NB4 (cell line): ENCODE data around the gene PAX5.

ENCODE experiments used
- POLR2A ChIP-seq: IDR thresholded peaks from 2 replicates; pipeline ENCODE4 v1.6.1; 2011; ENCODE audit warnings: mild to moderate bottlenecking; ENCODE audit not compliant: insufficient read length; ENCODE audit errors: extremely low read depth
- TF ChIP-seq, protein P1 (sequence below): IDR thresholded peaks from one replicate; pipeline ENCODE4 v1.5.1; 2012; ENCODE audit warnings: low read depth, low read length

DNA sequence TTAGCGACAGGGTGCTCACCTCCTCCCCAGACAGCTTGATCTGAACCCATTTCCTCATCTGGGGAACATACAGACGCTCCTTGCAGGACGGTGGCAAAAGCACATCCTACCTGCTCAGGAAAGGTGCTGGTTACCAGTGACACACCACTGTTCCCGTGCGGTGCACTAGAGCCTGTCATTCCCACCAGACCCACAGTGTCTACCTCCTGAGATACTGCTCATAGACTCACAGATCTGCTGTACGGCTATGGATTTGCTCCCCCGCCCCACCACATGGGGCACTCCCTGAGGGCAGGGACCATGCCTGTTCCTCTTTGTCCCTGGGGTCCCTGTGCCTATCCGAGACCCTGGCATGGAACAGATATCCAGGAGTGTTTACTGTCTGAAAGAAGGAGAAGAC is 208.9 kb downstream of the PAX5 start:
- TF ChIP-seq, protein P1, sequence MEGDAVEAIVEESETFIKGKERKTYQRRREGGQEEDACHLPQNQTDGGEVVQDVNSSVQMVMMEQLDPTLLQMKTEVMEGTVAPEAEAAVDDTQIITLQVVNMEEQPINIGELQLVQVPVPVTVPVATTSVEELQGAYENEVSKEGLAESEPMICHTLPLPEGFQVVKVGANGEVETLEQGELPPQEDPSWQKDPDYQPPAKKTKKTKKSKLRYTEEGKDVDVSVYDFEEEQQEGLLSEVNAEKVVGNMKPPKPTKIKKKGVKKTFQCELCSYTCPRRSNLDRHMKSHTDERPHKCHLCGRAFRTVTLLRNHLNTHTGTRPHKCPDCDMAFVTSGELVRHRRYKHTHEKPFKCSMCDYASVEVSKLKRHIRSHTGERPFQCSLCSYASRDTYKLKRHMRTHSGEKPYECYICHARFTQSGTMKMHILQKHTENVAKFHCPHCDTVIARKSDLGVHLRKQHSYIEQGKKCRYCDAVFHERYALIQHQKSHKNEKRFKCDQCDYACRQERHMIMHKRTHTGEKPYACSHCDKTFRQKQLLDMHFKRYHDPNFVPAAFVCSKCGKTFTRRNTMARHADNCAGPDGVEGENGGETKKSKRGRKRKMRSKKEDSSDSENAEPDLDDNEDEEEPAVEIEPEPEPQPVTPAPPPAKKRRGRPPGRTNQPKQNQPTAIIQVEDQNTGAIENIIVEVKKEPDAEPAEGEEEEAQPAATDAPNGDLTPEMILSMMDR = no peak
- TF ChIP-seq POLR2A = no peak
